Right renal cortex interstitium (tissue), 3 donors: ENCODE data around the gene MYBL2. TPM values are rescaled to one million over a fixed set of nuclear protein-coding genes. Genes with fewer than 3 reads are reported as not detected.

Experiments used
- DNase-seq, 3 donors: peaks; one replicate each; pipeline ENCODE4 v3.0.0-alpha.2; 2013; ENCODE audit warnings: low read depth in 3 of 3, low spot score in 2 of 3
- polyA plus RNA-seq, 3 donors: library from polyadenylated mRNA; unstranded; fragments of 120-200 nt; gene quantifications; one replicate each; pipeline ENCODE4 v1.2.1, GENCODE V29; 2013; ENCODE audit not compliant: insufficient read length in 3 of 3

The MYBL2 gene
- polyA plus RNA-seq, 3 donors: 23.4 to 24.4 (median 23.9) TPM

GRCh38 chr20:43681468-43681942 is 14.6 kb downstream of the MYBL2 start:
- no peak for DNase-seq

GRCh38 chr20:43681991-43682410 is 15.1 kb downstream of the MYBL2 start:
- DNase-seq: no peak

DNA sequence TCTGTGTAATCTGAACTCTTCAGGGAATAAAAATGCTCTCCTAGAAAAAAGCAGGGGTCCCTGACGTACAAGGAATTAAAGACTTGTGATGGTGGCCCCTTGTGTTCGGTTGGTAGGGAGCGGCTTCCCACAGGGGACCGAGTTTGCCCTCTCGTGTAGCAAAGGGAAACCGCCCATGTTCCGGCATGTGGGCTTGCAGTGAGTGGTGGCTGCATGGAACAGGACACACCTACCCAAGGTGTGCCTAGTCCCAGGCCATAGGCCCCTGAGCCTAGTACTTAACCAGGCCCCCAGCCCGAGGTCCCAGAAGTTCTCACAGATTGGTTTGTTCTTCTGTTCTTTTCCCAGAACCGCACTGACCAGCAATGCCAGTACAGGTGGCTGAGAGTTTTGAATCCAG is 15.5 kb downstream of the MYBL2 start:
- no peak for DNase-seq

DNA sequence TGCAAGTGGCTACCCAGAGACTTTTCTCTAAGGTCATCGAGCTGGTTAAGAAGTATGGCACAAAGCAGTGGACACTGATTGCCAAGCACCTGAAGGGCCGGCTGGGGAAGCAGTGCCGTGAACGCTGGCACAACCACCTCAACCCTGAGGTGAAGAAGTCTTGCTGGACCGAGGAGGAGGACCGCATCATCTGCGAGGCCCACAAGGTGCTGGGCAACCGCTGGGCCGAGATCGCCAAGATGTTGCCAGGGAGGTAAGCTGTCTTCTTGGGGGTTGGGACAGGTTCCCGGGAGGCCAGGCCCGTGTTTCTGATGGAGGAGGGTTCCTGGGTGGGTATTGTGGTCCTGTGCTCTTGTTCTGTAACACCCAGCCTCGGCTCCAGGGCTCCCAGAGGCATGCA is 19.9 kb downstream of the MYBL2 start:
- no peak for DNase-seq

- DNase-seq: no peak
Measured at GRCh38 chr20:43689165-43689564, 22.3 kb downstream of the MYBL2 start.

DNA sequence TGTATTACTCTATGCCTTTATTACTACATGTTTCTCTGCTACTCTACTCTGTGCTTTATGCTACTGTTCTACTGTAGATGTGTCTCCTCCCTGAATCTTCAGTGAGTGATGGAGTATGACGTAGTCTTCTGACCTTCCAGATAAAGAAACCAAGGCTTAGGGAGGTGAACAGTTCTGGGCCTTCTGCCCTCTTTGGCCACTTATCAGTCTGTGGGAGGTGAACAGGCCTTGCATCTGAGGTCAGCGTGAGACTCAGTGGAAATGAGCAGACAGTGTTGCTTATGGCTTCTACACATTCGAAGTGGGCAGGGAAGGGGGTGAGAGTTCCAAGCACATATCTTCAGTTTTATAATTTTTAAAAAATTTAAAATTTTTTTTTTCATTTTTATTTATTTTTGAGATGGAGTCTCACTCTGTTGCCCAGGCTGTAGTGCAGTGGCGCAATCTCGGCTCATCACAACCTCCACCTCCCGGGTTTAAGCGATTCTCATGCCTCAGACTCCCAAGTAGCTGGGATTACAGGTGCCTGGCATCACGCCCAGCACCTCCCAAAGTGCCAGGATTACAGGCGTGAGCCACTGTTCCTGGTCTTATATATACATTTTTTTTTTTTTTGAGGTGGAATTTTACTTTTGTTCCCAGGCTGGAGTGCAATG is 24.2 kb downstream of the MYBL2 start:
- DNase-seq: no peak

GRCh38 chr20:43691928-43692524 is 25.1 kb downstream of the MYBL2 start:
- no peak for DNase-seq

DNA sequence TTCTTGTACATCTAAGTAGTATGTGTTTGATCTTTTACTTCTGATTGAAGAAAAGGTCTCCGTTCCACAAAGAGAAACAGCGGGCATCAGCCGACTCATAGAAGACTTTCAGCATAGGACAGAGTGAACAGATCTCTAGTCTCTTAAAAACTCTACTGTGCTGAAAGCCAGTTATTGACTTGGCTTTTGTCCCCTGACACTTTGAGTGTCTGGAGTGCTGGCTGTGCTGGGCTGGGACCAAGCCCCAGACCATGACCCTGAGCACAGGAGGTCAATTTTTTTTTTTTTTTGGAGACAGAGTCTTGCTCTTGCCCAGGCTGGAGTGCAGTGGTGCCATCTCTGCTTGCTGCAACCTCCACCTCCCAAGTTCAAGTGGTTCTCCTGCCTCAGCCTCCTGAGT is 27.8 kb downstream of the MYBL2 start:
- no peak for DNase-seq

DNA sequence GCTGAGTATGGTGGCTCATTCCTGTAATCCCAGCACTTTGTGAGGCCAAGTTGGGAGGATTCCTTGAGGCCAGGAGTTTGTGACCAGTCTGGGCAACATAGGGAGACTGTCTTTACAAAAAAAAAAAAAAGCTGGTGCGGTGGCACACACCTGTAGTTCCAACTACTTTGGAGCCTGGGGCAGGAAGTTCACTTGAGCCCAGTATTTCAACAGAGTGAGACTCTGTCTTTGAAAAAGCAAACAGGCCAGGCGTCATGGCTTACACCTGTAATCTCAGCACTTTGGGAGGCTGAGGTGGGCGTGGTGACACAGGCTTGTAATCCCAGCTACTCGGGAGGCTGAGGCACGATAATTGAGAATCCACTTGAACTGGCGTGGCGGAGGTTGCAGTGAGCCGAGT is 28.7 kb downstream of the MYBL2 start:
- DNase-seq: no peak

GRCh38 chr20:43699941-43700565 is 33.1 kb downstream of the MYBL2 start:
- DNase-seq: no peak

DNA sequence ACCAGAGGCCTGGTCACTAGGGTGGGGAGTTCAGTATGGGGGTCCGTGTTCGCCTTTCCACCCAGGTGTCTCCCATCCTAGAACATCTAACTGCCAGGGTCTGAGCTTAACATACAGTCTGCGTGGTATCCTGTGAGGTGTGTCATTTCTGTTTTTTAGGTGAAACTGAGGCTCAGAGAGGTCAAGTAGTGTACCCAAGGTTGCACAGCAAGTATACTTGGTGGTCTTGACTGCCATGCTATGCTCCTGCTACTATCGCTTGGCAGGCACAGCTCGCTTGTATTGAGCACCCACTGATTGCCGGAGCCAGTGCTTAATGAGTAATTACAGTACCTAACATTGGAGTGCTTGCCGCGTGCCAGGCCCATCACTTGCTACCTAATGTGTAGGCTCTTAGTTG is 33.7 kb downstream of the MYBL2 start:
- no peak for DNase-seq

DNA sequence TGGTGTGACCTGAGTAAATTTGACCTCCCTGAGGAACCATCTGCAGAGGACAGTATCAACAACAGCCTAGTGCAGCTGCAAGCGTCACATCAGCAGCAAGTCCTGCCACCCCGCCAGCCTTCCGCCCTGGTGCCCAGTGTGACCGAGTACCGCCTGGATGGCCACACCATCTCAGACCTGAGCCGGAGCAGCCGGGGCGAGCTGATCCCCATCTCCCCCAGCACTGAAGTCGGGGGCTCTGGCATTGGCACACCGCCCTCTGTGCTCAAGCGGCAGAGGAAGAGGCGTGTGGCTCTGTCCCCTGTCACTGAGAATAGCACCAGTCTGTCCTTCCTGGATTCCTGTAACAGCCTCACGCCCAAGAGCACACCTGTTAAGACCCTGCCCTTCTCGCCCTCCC is 35.6 kb downstream of the MYBL2 start:
- DNase-seq: no peak

DNA sequence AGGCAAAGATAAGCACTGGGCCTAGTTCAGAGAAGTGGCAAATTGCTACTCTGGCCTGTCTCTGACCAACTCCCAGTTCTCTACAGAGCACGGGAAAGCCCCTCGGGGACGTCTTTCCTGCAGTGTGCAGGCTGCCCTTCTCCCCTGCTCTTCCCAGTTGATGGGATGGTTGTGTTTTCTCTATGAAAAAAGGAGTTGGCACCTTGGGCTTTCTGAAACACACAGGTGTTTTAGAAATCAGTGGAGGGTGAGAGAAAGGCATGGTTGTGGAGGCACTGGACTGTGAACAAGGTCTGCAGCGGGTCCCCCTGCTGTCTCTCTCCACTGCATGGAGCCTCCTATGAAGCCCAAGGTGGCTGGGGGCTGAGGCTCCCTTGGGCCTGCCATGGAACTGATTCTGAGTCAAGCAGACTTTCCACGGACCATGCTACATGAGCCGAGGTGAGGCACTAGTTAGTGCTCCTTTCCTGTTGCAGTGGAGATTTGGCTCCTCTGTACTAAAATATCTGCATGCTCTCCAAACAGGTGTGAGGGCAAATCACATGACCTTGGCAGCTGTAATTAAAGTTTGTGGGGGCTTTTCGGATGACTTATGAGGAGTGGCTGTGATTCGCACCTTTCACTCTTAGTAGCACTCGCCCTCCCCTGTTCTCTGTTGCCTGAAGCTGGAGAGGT is 43.6 kb downstream of the MYBL2 start:
- DNase-seq: no peak

DNA sequence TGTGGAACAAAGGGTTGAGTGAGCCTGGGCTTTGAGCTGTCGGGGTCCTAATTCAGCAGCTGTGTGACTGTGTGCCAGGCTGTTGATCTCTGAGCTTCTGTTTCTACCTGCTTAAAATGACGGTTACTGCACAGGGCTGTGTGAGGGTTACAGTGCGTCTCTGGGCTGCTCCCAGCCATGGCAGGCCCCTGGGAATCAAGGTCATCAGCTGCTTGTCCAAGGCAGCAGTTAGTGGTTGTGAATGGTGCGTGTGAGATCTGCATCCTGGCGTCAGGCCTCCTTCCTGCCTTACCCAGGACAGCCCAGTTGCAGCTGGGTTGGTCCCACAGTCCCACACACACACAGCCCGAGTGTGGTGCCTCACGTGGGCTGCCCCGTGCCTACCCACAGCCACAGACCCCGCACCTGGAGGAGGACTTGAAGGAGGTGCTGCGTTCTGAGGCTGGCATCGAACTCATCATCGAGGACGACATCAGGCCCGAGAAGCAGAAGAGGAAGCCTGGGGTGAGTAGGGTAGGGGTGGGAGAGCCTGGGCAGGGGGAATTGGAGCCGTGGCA is 44.3 kb downstream of the MYBL2 start:
- no peak for DNase-seq

- no peak for DNase-seq
Measured at GRCh38 chr20:43715044-43715443, 48.1 kb downstream of the MYBL2 start.

DNA sequence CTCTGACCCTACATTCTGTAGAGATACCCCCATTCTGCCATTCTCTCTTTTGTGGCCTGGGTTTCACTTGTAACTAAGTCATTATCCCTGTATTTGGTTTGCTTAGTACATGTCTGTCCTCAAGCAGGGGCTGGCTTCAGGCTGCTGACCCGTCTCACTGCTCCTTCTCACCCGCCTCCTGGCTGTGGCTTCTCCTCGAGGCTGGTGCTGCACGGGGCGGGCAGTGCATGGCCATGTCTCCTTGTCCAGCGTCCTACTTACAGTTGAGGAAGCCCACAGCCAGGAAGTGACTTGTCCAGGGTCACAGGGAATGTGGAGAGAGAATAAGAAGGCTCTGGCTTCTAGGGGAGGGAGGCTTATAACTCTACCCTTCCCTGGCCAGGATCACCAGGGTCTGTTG is 48.6 kb downstream of the MYBL2 start:
- no peak for DNase-seq

DNA sequence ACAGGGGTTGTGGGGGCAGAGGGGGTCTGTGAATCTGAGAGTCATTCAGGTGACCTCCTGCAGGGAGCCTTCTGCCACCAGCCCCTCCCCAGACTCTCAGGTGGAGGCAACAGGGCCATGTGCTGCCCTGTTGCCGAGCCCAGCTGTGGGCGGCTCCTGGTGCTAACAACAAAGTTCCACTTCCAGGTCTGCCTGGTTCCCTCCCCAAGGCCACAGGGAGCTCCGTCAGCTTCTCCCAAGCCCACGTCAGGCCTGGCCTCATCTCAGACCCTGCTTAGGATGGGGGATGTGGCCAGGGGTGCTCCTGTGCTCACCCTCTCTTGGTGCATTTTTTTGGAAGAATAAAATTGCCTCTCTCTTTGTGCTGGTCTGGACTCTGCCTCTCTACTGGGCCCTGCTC is 49.2 kb downstream of the MYBL2 start:
- no peak for DNase-seq

DNA sequence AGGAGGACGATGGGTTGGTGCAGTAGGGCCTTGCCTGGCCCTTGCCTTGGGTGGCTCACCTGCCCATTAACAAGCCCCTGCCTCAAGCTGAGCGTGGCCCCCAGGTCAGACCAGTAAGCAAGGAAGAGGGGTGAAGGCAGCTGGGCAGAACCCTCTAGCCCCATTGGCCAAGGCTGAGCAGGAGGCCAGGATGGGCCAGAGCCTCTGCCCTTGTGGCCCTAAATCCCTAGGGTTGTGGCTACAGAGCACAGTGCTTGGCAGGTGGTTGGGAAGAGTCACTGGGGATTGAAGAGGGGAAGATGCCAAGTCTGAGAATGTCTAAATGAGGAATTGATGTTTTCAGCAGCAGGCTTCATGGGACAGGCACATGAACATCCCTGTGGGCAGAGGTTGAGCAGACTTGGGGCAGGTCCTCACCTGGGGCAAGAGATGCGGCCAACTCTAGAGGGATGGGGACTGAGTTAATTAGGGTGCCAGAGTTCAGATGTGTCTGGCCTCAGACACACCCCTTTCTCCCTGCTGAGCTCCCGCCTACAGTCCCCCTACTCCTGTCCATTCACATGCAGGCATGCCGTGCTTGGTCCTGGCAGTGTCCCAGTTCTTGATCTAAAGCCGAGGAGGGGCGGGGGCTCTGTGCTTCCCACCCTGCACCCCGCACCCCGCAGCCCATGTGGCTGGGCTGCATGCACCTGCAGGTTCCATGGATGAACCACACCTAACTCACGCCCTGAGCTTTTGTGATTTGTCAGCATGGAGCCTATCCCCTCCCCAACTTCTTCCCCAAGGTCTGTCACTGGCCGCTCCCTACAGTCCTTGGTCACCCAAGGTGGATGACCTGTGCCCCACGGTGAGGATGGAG is 50.1 kb downstream of the MYBL2 start:
- no peak for DNase-seq

DNA sequence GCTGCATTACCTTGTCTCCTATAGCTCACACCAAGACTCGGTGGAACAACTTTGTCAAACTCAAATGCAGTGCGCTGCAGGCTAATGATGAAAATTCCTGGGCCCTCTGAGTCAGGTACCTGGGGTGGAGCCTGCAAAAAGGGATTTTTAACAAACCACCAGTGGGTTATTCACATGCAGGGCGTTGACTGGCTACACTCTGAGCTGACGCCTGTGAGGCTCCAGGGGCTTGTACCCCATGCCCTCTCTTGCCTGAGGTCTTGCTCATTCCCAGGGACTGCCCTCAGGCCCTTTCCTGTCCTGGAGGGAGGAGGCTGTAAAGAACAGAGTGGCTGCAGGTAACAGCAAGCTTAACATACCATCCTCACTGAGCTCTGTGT is 50.7 kb downstream of the MYBL2 start:
- no peak for DNase-seq

GRCh38 chr20:43720007-43720406 is 53.1 kb downstream of the MYBL2 start:
- DNase-seq: no peak

DNA sequence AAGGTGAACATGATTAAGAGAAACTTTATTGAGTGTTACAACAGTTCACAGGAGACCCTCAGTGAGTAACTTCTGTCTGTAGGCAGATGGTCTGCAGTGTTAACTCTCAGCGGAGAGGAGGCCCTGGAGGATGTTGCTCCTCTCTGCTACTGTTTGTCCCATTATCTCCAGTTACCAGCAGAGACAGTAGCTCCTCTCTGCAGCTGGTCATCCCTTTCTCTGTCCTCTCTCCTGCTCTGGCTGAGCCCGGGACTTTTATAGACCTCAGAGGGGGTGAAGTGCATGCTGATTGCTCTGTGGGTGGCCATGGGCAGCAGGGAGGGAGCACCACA is 54.1 kb downstream of the MYBL2 start:
- no peak for DNase-seq
